DND-41 (cell line): Measurements from ENCODE around the gene RALGDS.

Experiments used
- EZH2 ChIP-seq: IDR thresholded peaks from 3 replicates; pipeline ENCODE4 v1.6.1; 2012; ENCODE audit warnings: borderline replicate concordance, low read depth, mild to moderate bottlenecking, moderate library complexity, low read length, inconsistent platforms; ENCODE audit not compliant: severe bottlenecking
- TF ChIP-seq, protein P1 (sequence below): IDR thresholded peaks from 2 replicates; pipeline ENCODE4 v1.5.1; 2012; ENCODE audit warnings: borderline replicate concordance, low read length, moderate library complexity, mild to moderate bottlenecking; ENCODE audit not compliant: poor library complexity, severe bottlenecking; ENCODE audit errors: extremely low read depth

DNA sequence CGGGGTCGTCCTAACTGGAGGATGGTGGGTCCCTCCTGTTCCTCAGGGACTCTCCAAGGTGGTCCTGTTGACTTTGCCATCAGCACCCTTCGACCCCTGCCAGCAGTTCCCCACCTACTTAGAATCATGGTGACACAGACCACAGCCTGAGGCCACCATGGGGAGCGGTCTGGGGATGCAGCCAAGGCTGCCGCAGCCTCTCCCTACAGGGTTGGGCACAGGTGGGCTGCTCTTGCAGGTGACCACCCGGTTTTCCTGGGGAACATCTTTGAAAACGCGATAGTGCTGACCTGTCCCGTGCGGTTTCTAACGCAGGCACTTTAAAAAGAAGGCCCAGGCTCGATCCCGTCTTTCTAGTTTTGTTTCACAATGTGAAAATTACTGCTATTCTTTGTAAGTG, 72.0 kb downstream of the RALGDS start:
- TF ChIP-seq, protein P1, sequence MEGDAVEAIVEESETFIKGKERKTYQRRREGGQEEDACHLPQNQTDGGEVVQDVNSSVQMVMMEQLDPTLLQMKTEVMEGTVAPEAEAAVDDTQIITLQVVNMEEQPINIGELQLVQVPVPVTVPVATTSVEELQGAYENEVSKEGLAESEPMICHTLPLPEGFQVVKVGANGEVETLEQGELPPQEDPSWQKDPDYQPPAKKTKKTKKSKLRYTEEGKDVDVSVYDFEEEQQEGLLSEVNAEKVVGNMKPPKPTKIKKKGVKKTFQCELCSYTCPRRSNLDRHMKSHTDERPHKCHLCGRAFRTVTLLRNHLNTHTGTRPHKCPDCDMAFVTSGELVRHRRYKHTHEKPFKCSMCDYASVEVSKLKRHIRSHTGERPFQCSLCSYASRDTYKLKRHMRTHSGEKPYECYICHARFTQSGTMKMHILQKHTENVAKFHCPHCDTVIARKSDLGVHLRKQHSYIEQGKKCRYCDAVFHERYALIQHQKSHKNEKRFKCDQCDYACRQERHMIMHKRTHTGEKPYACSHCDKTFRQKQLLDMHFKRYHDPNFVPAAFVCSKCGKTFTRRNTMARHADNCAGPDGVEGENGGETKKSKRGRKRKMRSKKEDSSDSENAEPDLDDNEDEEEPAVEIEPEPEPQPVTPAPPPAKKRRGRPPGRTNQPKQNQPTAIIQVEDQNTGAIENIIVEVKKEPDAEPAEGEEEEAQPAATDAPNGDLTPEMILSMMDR, result no peak
- no peak for TF ChIP-seq EZH2
